HepG2 (cell line): ENCODE measurements around the gene NNAT. TPM values are rescaled to one million over a fixed set of nuclear protein-coding genes. Genes with fewer than 3 reads are reported as not detected.

ENCODE experiments used
- CTCF ChIP-seq: sonication (generic); formaldehyde crosslinking; IDR thresholded peaks from 2 replicates; pipeline ENCODE4 v1.5.0; 2020; ENCODE audit warnings: mild to moderate bottlenecking, missing genetic modification reagents, moderate library complexity
- KLF16 ChIP-seq, 2 experiments: sonication (generic) in 1 of 2; formaldehyde crosslinking in 1 of 2; IDR thresholded peaks; 2 replicates each; pipeline versions ENCODE4 v1.6.1 to v1.8.0; 2016 to 2023; ENCODE audit warnings: missing genetic modification reagents in 2 of 2, missing compliant biosample characterization in 1 of 2
- RAD21 ChIP-seq: fragments of 450-650 bp; formaldehyde crosslinking; IDR thresholded peaks from 2 replicates; pipeline ENCODE4 v1.5.0; 2020; ENCODE audit warnings: mild to moderate bottlenecking
- RAD51 ChIP-seq: fragments of 450-650 bp; IDR thresholded peaks from 2 replicates; pipeline ENCODE4 v1.6.1; 2016; ENCODE audit warnings: borderline replicate concordance
- SRSF1 ChIP-seq: fragments of 200-400 bp; formaldehyde crosslinking; optimal IDR thresholded peaks from 2 replicates; pipeline ENCODE3; 2017; ENCODE audit warnings: mild to moderate bottlenecking, low read depth, low read length, moderate library complexity
- TBX2 ChIP-seq: sonication (generic); formaldehyde crosslinking; IDR thresholded peaks from 2 replicates; pipeline ENCODE4 v1.5.0; 2020; ENCODE audit warnings: missing genetic modification reagents, mild to moderate bottlenecking, borderline replicate concordance
- XRCC5 ChIP-seq: fragments of 200-400 bp; formaldehyde crosslinking; optimal IDR thresholded peaks from 2 replicates; pipeline ENCODE3; 2017; ENCODE audit warnings: mild to moderate bottlenecking, low read length
- ZNF124 ChIP-seq: sonication (generic); formaldehyde crosslinking; IDR thresholded peaks from 2 replicates; pipeline ENCODE4 v1.4.0; 2020; ENCODE audit warnings: missing genetic modification reagents
- ZNF30 ChIP-seq: sonication (generic); formaldehyde crosslinking; IDR thresholded peaks from 2 replicates; pipeline ENCODE4 v1.5.0; 2020; ENCODE audit warnings: mild to moderate bottlenecking, missing genetic modification reagents
- ZNF605 ChIP-seq: sonication (generic); formaldehyde crosslinking; IDR thresholded peaks from 2 replicates; pipeline ENCODE4 v1.8.0; 2022; ENCODE audit warnings: mild to moderate bottlenecking, missing genetic modification reagents
- ZNF687 ChIP-seq: sonication (generic); formaldehyde crosslinking; IDR thresholded peaks from 2 replicates; pipeline ENCODE4 v1.5.1; 2020; ENCODE audit warnings: mild to moderate bottlenecking, missing genetic modification reagents, moderate library complexity
- ZNF724P ChIP-seq: sonication (generic); formaldehyde crosslinking; IDR thresholded peaks from 2 replicates; pipeline ENCODE4 v1.8.0; 2022; ENCODE audit warnings: missing genetic modification reagents, borderline replicate concordance
- ZNF883 ChIP-seq: sonication (generic); formaldehyde crosslinking; IDR thresholded peaks from 2 replicates; pipeline ENCODE4 v1.5.1; 2020; ENCODE audit warnings: mild to moderate bottlenecking, missing genetic modification reagents; ENCODE audit errors: not compliant biosample characterization
- polyA plus RNA-seq, 8 experiments: library from polyadenylated mRNA; depleted of rRNA in 3 of 8; stranded (reverse) in 7 of 8; unstranded in 1 of 8; fragments of >200 nt; fragmentation: Illumina TruSeq in 4 of 8; extraction: Trizol in 4 of 8; gene quantifications; 2 replicates each; pipeline versions ENCODE4 v1.2.1 to v1.2.3, GENCODE V29; 2011 to 2016; ENCODE audit warnings: low read depth in 4 of 8, missing spikeins in 1 of 8, mixed read lengths in 1 of 8; ENCODE audit not compliant: insufficient read depth in 1 of 8
- total RNA-seq, 5 experiments: library from RNA; depleted of rRNA; stranded (reverse); fragments of >200 nt; fragmentation: Illumina TruSeq; extraction: Trizol; gene quantifications; 2 replicates each; pipeline ENCODE4 v1.2.3, GENCODE V29; 2016; ENCODE audit warnings: low read depth in 1 of 5

Gene NNAT
- total and polyA plus RNA-seq, 2 of the 13 experiments (the other 11 are each of a cell fraction or from before 2014, with no cell fraction given), result not detected

- TF ChIP-seq ZNF687 (CRISPR knock-in tag) (peak; percentile 47; the same call in 1 of the 2 replicates), RAD51 (no peak), ZNF124 (CRISPR knock-in tag) (no peak), ZNF883 (CRISPR knock-in tag) (peak; percentile 24), ZNF605 (CRISPR knock-in tag) (no peak), RAD21 (CRISPR knock-in tag) (peak; percentile 66; the same call in 1 of the 2 replicates), XRCC5 (peak; percentile 51), ZNF724P (CRISPR knock-in tag) (0 out of 2 replicates have a peak, but pooled peaks have one; percentile 13), ZNF30 (no peak), CTCF (CRISPR knock-in tag) (peak; percentile 67), KLF16 (CRISPR knock-in tag; IDR thresholded peaks at IDR 0.05) (0 out of 4 replicates have a peak, but pooled peaks of 1 of the 2 experiments have one; percentile 32), SRSF1 (peak; percentile 18), TBX2 (peak; percentile 26; the same call in 1 of the 2 replicates)
- TF ChIP-seq, all 625 proteins: peak for 20
These were observed 1.3 kb upstream of the NNAT start (continued) for GRCh38 chr20:37519508-37520418.
